Transverse colon (tissue), 4 donors: ENCODE measurements around the gene TUBB. TPM values are rescaled to one million over a fixed set of nuclear protein-coding genes. Genes with fewer than 3 reads are reported as not detected.

ENCODE experiments used
- DNase-seq: peaks from one replicate; pipeline ENCODE4 v3.0.0-alpha.2; 2019
- H3K27ac ChIP-seq, 4 donors: fragments of 200-600 bp; sonication (generic); 2 replicates each; pipeline ENCODE4 v1.5.1; 2016 to 2018; ENCODE audit warnings: inconsistent platforms in 4 of 4
- H3K27me3 ChIP-seq: fragments of 200-600 bp; sonication (generic); 2 replicates; pipeline ENCODE4 v1.5.1; 2017; ENCODE audit warnings: inconsistent platforms
- H3K36me3 ChIP-seq, 4 donors: fragments of 200-600 bp; sonication (generic); 2 replicates each; pipeline ENCODE4 v1.5.1; 2017 to 2019; ENCODE audit warnings: inconsistent platforms in 4 of 4
- H3K4me1 ChIP-seq, 4 donors: fragments of 200-600 bp; sonication (generic); 2 replicates each; pipeline ENCODE4 v1.5.1; 2017 to 2020; ENCODE audit warnings: inconsistent platforms in 4 of 4
- H3K4me3 ChIP-seq, 4 donors: fragments of 200-600 bp; sonication (generic); 1 replicate in 1 of 4; 2 replicates in 3 of 4; pipeline versions ENCODE4 v1.5.1 to v1.6.1; 2017 to 2019; ENCODE audit warnings: inconsistent platforms in 4 of 4
- H3K9me3 ChIP-seq, 2 donors: fragments of 200-600 bp; sonication (generic); 2 replicates each; pipeline ENCODE4 v1.5.1; 2017 to 2019; ENCODE audit warnings: inconsistent platforms in 2 of 2
- CTCF ChIP-seq, 5 experiments: fragments of 200-600 bp in 3 of 5; fragments of 450-650 bp in 2 of 5; sonication (generic) in 3 of 5; IDR thresholded peaks; 1 replicate in 2 of 5; 2 replicates in 3 of 5; pipeline ENCODE4 v1.5.1; 2016 to 2017; ENCODE audit warnings: antibody characterized with exemption in 5 of 5, inconsistent platforms in 3 of 5, mild to moderate bottlenecking in 2 of 5, moderate library complexity in 1 of 5
- EP300 ChIP-seq: sonication (generic); formaldehyde crosslinking; IDR thresholded peaks from one replicate; pipeline ENCODE4 v1.6.1; 2017; ENCODE audit warnings: antibody characterized with exemption, low read depth
- POLR2A ChIP-seq: fragments of 450-650 bp; IDR thresholded peaks from one replicate; pipeline ENCODE4 v1.6.1; 2016; ENCODE audit warnings: antibody characterized with exemption, mild to moderate bottlenecking, moderate library complexity
- POLR2AphosphoS5 ChIP-seq, 3 donors: sonication (generic); formaldehyde crosslinking; IDR thresholded peaks; one replicate each; pipeline ENCODE4 v1.6.1; 2016; ENCODE audit warnings: antibody characterized with exemption in 3 of 3
- WGBS, 2 donors: methylation state at CpG; one replicate each; pipeline ENCODE4 v1.1.5; 2018; ENCODE audit warnings: low coverage in 1 of 2; 5-methylcytosine and 5-hydroxymethylcytosine counted together
- in situ Hi-C, 4 donors: fragments of 200-750 bp; cut with MboI; loops; one replicate each; pipeline versions ENCODE4 v1.15.0 to v1.15.1; 2017; ENCODE audit warnings: low sequenced_read_pairs in 3 of 4, low pct_ligation_motif_present in 1 of 4, low pct_unique_long_range_greater_than_20kb in 1 of 4
- intact Hi-C: fragments of 100-400 bp; cut with DNase I; formaldehyde crosslinking; loops from one replicate; pipeline ENCODE4 v1.15.1; 2023; ENCODE audit warnings: low total_unique reads
- total RNA-seq, 4 donors: library from RNA; depleted of rRNA; stranded (reverse); fragments of >200 nt; gene quantifications; one replicate each; pipeline ENCODE4 v1.1.0, GENCODE V29; 2016

The TUBB gene
- total RNA-seq, 4 donors from 2014 or later: 77.1 to 128 (median 106) TPM

DNA sequence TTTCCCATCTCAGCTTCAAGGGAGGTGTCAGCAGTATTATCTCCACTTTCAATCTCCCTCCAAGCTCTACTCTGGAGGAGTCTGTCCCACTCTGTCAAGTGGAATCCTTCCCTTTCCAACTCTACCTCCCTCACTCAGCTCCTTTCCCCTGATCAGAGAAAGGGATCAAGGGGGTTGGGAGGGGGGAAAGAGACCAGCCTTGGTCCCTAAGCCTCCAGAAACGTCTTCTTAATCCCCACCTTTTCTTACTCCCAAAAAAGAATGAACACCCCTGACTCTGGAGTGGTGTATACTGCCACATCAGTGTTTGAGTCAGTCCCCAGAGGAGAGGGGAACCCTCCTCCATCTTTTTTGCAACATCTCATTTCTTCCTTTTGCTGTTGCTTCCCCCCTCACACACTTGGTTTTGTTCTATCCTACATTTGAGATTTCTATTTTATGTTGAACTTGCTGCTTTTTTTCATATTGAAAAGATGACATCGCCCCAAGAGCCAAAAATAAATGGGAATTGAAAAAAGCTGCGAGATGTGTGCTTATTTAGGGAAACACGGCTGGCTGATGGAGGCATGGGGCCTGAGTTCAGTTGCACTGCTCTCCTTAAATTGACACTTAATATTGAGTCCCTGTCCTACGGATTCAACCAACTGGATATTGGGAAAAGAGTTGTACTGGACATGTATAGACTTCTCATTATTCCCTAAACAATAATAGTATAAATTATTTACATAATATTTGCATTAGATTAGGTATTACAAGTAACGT lies 4.9 kb downstream of the TUBB start:
- TF ChIP-seq POLR2A (no peak), POLR2AphosphoS5 (IDR thresholded peaks at IDR 0.05) (no peak), CTCF (IDR thresholded peaks at IDR 0.05) (no peak), EP300 (no peak)
- no peak overlapping the region for H3K4me3 ChIP-seq
- H3K4me1 ChIP-seq: peaks cover 0 to 35% (median 12%) of the 10 kb centered on the region in 4 donors
- in situ Hi-C loops (loop anchor here (5.0 to 25.0 kb wide), 4 partner anchors 43 to 162 kb away; partner anchors contain the start of gene DDR1 (in 2 of the 4)), intact Hi-C loops (loop anchor here (5.0 kb wide), 1 partner anchor 108 kb away; the partner anchor contains the start of genes MRPS18B and PPP1R10)
- peak overlapping the region; percentile 22 to 35 (median 28) for H3K27ac ChIP-seq
- H3K27me3 ChIP-seq: no peaks in the 10 kb centered on the region
- H3K36me3 ChIP-seq: peaks cover 0 to 41% (median 17%) of the 10 kb centered on the region in 4 donors
- H3K9me3 ChIP-seq: no peaks in the 10 kb centered on the region
- DNase-seq: no peak
- WGBS, 2 donors: 35 to 48% methylated on average over 5 to 6 of the region's 6 CpGs

- TF ChIP-seq POLR2A (no peak), POLR2AphosphoS5 (IDR thresholded peaks at IDR 0.05) (peak in 1 of 3 donors; percentile 10)
- peak overlapping the region in 2 of 4 donors; percentile 16 to 26 for H3K27ac ChIP-seq
- DNase-seq: no peak
- WGBS, 2 donors: 52 to 65% methylated on average over 2 of the region's 3 CpGs
- no peaks in the 10 kb centered on the region for H3K27me3 ChIP-seq
- peaks cover 0 to 45% (median 17%) of the 10 kb centered on the region in 4 donors for H3K36me3 ChIP-seq
- H3K4me1 ChIP-seq: peaks cover 5 to 42% (median 19%) of the 10 kb centered on the region in 4 donors
- in situ Hi-C loops (loop anchor here (5.0 to 25.0 kb wide), 3 partner anchors 49 to 161 kb away; partner anchors contain the start of gene DDR1 (in 2 of the 4)), intact Hi-C loops (no loop called here)
- no peaks in the 10 kb centered on the region for H3K9me3 ChIP-seq
- H3K4me3 ChIP-seq: no peak overlapping the region
These were observed 5.8 kb downstream of the TUBB start for GRCh38 chr6:30725713-30726505.

GRCh38 chr6:30726506-30727413 lies 6.6 kb downstream of the TUBB start:
- no peak for DNase-seq
- H3K27me3 ChIP-seq: no peaks in the 10 kb centered on the region
- H3K4me1 ChIP-seq: peaks cover 7 to 48% (median 19%) of the 10 kb centered on the region in 4 donors
- H3K36me3 ChIP-seq: peaks cover 0 to 45% (median 17%) of the 10 kb centered on the region in 4 donors
- WGBS, 2 donors: 87% methylated on average over 11 of the region's 11 CpGs; no CpG with 5 or more reads in 1 of the 2 donors
- H3K9me3 ChIP-seq: no peaks in the 10 kb centered on the region
- TF ChIP-seq POLR2A: no peak
- TF ChIP-seq EP300: no peak
- TF ChIP-seq POLR2AphosphoS5 (IDR thresholded peaks at IDR 0.05): no peak
- no peak for TF ChIP-seq CTCF (IDR thresholded peaks at IDR 0.05)
- H3K4me3 ChIP-seq: no peak overlapping the region
- intact Hi-C loops: no loop called here
- in situ Hi-C loops: loop anchor here (5.0 to 25.0 kb wide), 3 partner anchors 49 to 161 kb away; partner anchors contain the start of gene DDR1 (in 2 of the 4)
- peak overlapping the region in 2 of 4 donors; percentile 20 to 43 for H3K27ac ChIP-seq

GRCh38 chr6:30727920-30728553 lies 7.9 kb downstream of the TUBB start:
- peaks cover 0 to 46% (median 20%) of the 10 kb centered on the region in 4 donors for H3K36me3 ChIP-seq
- H3K27me3 ChIP-seq: no peaks in the 10 kb centered on the region
- no peak for DNase-seq
- H3K9me3 ChIP-seq: no peaks in the 10 kb centered on the region
- TF ChIP-seq EP300: no peak
- 48 to 78% methylated on average over 3 to 7 of the region's 7 CpGs for WGBS, 2 donors
- peaks cover 7 to 36% (median 9%) of the 10 kb centered on the region in 4 donors for H3K4me1 ChIP-seq
- no peak overlapping the region for H3K4me3 ChIP-seq
- peak overlapping the region in 3 of 4 donors; percentile 7 to 43 (median 8) for H3K27ac ChIP-seq
- intact Hi-C loops: no loop called here
- in situ Hi-C loops: loop anchor here (5.0 to 25.0 kb wide), 3 partner anchors 51 to 159 kb away; partner anchors contain the start of gene DDR1 (in 2 of the 4)
